Loucy (cell line): Measurements from ENCODE around the gene PLIN3.
"Not testable (repeated sequence)": the region's sequence is repeated elsewhere in the genome, so short reads cannot be mapped to it uniquely, and the experiment has no call there.

Experiments
- H2AFZ ChIP-seq: fragments of 200-600 bp; sonication (generic); 2 replicates; pipeline ENCODE4 v1.6.0; 2016; ENCODE audit warnings: antibody characterized with exemption, mild to moderate bottlenecking, low read length, moderate library complexity
- H3F3A ChIP-seq: fragments of 200-600 bp; 2 replicates; pipeline ENCODE4 v1.6.0; 2016; ENCODE audit warnings: antibody characterized with exemption, low read depth, mild to moderate bottlenecking
- H3K27me3 ChIP-seq: fragments of 200-600 bp; sonication (generic); 2 replicates; pipeline ENCODE4 v1.6.1; 2014; ENCODE audit warnings: low read length, mild to moderate bottlenecking; ENCODE audit not compliant: insufficient read depth, poor library complexity, severe bottlenecking
- H3K36me3 ChIP-seq: fragments of 200-600 bp; sonication (generic); 2 replicates; pipeline ENCODE4 v1.6.1; 2016; ENCODE audit warnings: low read length; ENCODE audit not compliant: insufficient read depth
- H3K4me1 ChIP-seq: fragments of 200-600 bp; sonication (generic); 2 replicates; pipeline ENCODE4 v1.5.1; 2014; ENCODE audit warnings: low read length, mild to moderate bottlenecking; ENCODE audit not compliant: insufficient read depth, poor library complexity, severe bottlenecking
- H3K4me2 ChIP-seq: fragments of 200-600 bp; sonication (generic); 2 replicates; pipeline ENCODE4 v1.6.0; 2014; ENCODE audit warnings: antibody characterized with exemption, low read length, low read depth, mild to moderate bottlenecking; ENCODE audit not compliant: poor library complexity, severe bottlenecking
- H3K4me3 ChIP-seq: fragments of 200-600 bp; sonication (generic); 2 replicates; pipeline ENCODE4 v1.5.1; 2014; ENCODE audit warnings: low read length, mild to moderate bottlenecking, mixed read lengths; ENCODE audit not compliant: poor library complexity, severe bottlenecking
- H3K79me2 ChIP-seq: fragments of 200-600 bp; sonication (generic); 2 replicates; pipeline ENCODE4 v1.6.1; 2014; ENCODE audit warnings: low read length; ENCODE audit not compliant: insufficient read depth
- H3K9ac ChIP-seq: fragments of 200-600 bp; sonication (generic); 2 replicates; pipeline ENCODE4 v1.6.0; 2014; ENCODE audit warnings: mild to moderate bottlenecking, low read depth, low read length, moderate library complexity; ENCODE audit not compliant: poor library complexity, severe bottlenecking
- H3K9me2 ChIP-seq: fragments of 200-600 bp; sonication (generic); replicated peaks from 2 replicates; pipeline ENCODE4 v1.6.1; 2016; ENCODE audit warnings: low read depth, low read length, mixed read lengths
- H3K9me3 ChIP-seq: fragments of 200-600 bp; sonication (generic); 2 replicates; pipeline ENCODE4 v1.6.1; 2014; ENCODE audit warnings: mild to moderate bottlenecking, antibody characterized with exemption, low read length, low read depth; ENCODE audit not compliant: insufficient read depth
- H4K20me1 ChIP-seq: fragments of 200-600 bp; sonication (generic); 2 replicates; pipeline ENCODE4 v1.6.0; 2014; ENCODE audit warnings: antibody characterized with exemption, low read length, mild to moderate bottlenecking; ENCODE audit not compliant: insufficient read depth, poor library complexity, severe bottlenecking
- CTCF ChIP-seq: fragments of 200-600 bp; sonication (generic); conservative IDR thresholded peaks from 2 replicates; pipeline ENCODE4 v1.5.1; 2014; ENCODE audit warnings: mild to moderate bottlenecking, antibody characterized with exemption, low read length
- EZH2phosphoT487 ChIP-seq: fragments of 200-600 bp; IDR thresholded peaks from 2 replicates; pipeline ENCODE4 v1.6.1; 2018; ENCODE audit warnings: antibody characterized with exemption, mild to moderate bottlenecking, moderate library complexity, borderline replicate concordance

Gene PLIN3

GRCh38 chr19:4851551-4852290 lies 15.7 kb downstream of the PLIN3 start:
- Histone ChIP-seq H3K4me1 (no peaks in the 10 kb centered on the region), H3F3A (no peaks in the 10 kb centered on the region), H3K36me3 (peaks cover 17% of the 10 kb centered on the region; the same call in 1 of the 2 replicates), H3K4me3 (no peak overlapping the region), H2AFZ (no peak overlapping the region), H3K4me2 (no peak overlapping the region), H3K79me2 (no peaks in the 10 kb centered on the region), H4K20me1 (peaks cover 3% of the 10 kb centered on the region), H3K9me3 (no peaks in the 10 kb centered on the region), H3K9ac (no peak overlapping the region), H3K9me2 (no peaks in the 10 kb centered on the region), H3K27me3 (no peaks in the 10 kb centered on the region)
- peak; percentile 79 for TF ChIP-seq CTCF
- no peak for TF ChIP-seq EZH2phosphoT487

GRCh38 chr19:4849019-4849418 lies 18.4 kb downstream of the PLIN3 start:
- Histone ChIP-seq H3F3A (no peaks in the 10 kb centered on the region), H2AFZ (no peak overlapping the region), H3K36me3 (peaks cover 25% of the 10 kb centered on the region; the same call in 1 of the 2 replicates), H3K9ac (no peak overlapping the region), H4K20me1 (peaks cover 3% of the 10 kb centered on the region), H3K9me2 (no peaks in the 10 kb centered on the region), H3K79me2 (no peaks in the 10 kb centered on the region), H3K9me3 (no peaks in the 10 kb centered on the region), H3K4me1 (no peaks in the 10 kb centered on the region), H3K4me3 (no peak overlapping the region), H3K27me3 (no peaks in the 10 kb centered on the region), H3K4me2 (no peak overlapping the region)
- TF ChIP-seq CTCF, result no peak
- TF ChIP-seq EZH2phosphoT487, result no peak

- Histone ChIP-seq H3F3A (no peaks in the 10 kb centered on the region), H3K4me3 (no peak overlapping the region), H3K27me3 (no peaks in the 10 kb centered on the region)
These were observed 20.1 kb downstream of the PLIN3 start for GRCh38 chr19:4847190-4847973.

GRCh38 chr19:4845975-4846374 lies 21.5 kb downstream of the PLIN3 start:
- not testable (repeated sequence) for H2AFZ ChIP-seq, H3K9ac ChIP-seq, H3K4me2 ChIP-seq, H3K9me2 ChIP-seq, H3K9me3 ChIP-seq, H3K4me1 ChIP-seq, H3K27me3 ChIP-seq, H4K20me1 ChIP-seq, H3K79me2 ChIP-seq, H3F3A ChIP-seq, H3K4me3 ChIP-seq
- H3K36me3 ChIP-seq, result peaks cover 40% of the 10 kb centered on the region; the same call in 1 of the 2 replicates

More at GRCh38 chr19:4847190-4847973, 20.1 kb downstream of the PLIN3 start:
- TF ChIP-seq CTCF (no peak), EZH2phosphoT487 (no peak)
- Histone ChIP-seq H3K4me1 (no peaks in the 10 kb centered on the region), H3K9me2 (no peaks in the 10 kb centered on the region), H3K79me2 (no peaks in the 10 kb centered on the region), H3K4me2 (no peak overlapping the region), H3K36me3 (peaks cover 34% of the 10 kb centered on the region; the same call in 1 of the 2 replicates), H4K20me1 (peaks cover 3% of the 10 kb centered on the region), H3K9ac (no peak overlapping the region), H2AFZ (no peak overlapping the region), H3K9me3 (no peaks in the 10 kb centered on the region)
